Stimulated activated CD4-positive, alpha-beta T cell treated with anti-CD3 and anti-CD28 coated beads, Interleukin-1b, Interleukin-23, amount 100 ng/mL, for 4 hours (primary cell): ENCODE data around the gene ZSWIM3.

Experiments
- DNase-seq, 2 donors: peaks; one replicate each; pipeline ENCODE4 v3.0.0-alpha.2; 2020; ENCODE audit warnings: low read depth in 2 of 2

The ZSWIM3 gene

DNA sequence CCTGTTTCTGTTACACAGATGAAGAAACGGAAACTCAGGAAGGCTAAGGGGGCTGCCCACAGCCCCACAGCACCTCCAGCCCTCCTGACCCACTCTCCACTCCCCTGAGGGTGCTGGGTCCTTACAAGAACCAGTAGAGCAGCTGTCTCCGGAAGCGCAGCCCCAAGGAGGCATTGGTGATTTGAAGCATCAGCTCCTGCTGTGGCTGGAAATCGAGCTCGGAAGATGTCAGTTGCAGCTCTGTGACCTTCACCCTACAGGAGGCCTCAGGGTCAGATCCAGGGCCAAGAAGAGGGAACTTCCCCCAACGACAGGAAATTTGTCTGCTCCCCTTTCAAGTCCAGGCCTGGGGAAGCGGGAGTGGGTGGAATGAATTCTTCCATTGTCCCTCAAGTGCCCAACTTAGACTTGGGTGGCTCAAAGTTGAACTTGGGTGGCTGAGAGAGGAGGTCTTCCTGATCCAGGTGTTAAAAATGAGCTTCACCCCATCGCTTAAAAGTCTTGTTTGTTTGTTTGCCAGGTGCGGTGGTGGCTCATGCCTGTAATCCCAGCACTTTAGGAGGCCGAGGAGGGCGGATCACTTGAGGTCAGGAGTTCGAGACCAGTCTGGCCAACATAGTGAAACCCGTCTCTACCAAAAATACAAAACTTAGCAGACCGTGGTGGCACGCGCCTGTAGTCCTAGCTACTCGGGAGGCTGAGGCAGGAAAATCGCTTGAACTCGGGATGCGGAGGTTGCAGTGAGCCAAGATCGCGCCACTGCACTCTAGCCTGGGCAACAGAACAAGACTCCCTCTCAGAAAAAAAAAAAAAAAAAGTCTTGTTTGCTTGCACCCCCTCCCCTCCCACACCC is 52.6 kb downstream of the ZSWIM3 start:
- DNase-seq, result no peak

GRCh38 chr20:45910670-45911485 is 53.5 kb downstream of the ZSWIM3 start:
- DNase-seq, result peak; percentile 83 to 90

GRCh38 chr20:45911486-45912343 is 54.3 kb downstream of the ZSWIM3 start, which contains the start of gene PLTP:
PLTP (minus strand) TSS chr20:45912155; CDS start chr20:45911452, 703 bp downstream.
- DNase-seq, result peak in 1 of 2 donors; percentile 24

DNA sequence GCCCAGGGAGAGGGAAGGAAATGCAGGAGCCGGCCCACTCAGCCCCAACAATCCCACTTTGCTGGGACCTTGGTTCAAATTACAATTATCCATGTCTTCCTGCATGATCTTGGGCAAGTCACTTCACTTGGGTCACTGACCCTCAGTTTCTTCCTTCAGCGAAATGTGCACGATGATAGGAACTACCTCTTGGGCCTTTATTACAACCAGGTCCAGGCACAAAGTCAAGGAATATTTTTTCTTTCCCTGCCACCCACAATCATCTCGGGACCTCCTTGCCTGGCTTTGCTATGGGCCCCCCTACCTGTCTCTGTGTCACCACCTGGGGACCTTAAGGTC is 54.9 kb downstream of the ZSWIM3 start:
- DNase-seq, result no peak

DNA sequence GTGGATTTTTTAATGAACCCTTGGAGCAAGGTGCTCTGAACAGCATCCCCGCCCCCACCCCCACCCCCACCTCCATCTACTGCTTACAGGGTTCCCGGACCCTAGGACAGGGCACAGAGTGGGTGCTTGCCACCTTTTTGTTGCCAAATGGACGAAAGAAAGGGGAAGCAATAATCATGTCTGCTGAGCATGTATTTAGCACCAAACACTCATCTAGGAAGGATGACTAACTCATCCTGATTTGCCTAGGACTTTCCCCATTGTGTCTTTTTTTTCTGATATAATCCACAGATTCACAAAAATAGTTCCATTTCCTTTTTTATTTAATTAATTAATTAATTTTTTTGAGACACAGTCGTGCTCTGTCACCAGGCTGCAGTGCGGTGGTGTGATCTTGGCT is 55.7 kb downstream of the ZSWIM3 start:
- DNase-seq, result no peak

DNA sequence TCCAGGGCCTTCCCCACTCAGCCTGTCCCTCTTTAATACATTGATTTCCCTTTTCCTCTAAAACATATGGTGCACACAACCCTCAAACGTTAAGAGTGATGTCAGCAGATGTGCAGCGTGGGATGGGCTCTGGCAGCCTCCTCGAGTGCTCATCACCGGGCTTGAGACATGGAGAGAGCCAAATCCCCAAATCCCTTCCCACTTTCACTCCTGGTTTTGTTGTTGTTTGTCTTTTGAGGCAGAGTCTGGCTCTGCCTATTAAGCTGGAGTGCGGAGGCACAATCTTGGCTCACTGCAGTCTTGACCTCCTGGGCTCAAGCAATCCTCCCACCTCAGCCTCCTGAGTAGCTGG is 60.4 kb downstream of the ZSWIM3 start:
- no peak for DNase-seq

- no peak for DNase-seq
Measured at GRCh38 chr20:45918182-45918737, 60.8 kb downstream of the ZSWIM3 start.

DNA sequence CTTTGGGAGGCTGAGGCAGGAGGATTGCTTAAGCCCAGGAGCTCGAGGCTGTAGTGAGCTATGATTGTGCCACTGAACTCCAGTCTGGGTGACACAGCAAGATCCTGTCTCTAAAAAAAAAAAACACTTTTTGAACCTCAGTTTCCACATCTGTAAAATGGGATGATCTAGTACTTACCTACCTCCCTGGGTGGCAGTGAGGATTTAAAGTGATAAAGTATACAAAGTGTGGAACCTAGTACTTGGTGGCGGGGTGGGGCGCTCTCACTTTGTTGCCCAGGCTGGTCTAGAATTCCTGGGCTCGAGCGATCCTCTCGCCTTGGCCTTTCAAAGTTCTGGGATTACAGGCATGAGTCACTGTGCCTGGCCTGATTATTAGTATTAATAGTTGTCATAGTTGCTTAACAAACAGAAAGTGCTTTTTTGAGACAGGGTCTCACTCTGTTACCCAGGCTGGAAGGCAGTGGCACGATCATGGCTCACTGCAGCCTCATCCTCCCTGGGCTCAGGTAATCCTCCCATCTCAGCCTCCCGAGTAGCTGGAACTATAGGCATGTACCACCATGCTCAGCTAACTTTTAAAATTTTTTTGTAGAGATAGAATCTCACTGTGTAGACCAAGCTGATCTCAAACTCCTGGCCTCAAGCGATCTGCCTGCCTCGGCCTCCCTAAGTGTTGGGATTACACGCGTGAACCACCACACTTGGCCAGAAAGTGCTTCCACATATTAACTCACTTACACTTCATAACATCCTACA is 61.5 kb downstream of the ZSWIM3 start:
- DNase-seq, result no peak

- DNase-seq, result no peak
Measured at GRCh38 chr20:45919542-45920399, 62.4 kb downstream of the ZSWIM3 start.

- DNase-seq, result no peak
Measured at GRCh38 chr20:45920462-45921336, 63.3 kb downstream of the ZSWIM3 start.

GRCh38 chr20:45921337-45922189 is 64.1 kb downstream of the ZSWIM3 start:
- DNase-seq, result no peak

DNA sequence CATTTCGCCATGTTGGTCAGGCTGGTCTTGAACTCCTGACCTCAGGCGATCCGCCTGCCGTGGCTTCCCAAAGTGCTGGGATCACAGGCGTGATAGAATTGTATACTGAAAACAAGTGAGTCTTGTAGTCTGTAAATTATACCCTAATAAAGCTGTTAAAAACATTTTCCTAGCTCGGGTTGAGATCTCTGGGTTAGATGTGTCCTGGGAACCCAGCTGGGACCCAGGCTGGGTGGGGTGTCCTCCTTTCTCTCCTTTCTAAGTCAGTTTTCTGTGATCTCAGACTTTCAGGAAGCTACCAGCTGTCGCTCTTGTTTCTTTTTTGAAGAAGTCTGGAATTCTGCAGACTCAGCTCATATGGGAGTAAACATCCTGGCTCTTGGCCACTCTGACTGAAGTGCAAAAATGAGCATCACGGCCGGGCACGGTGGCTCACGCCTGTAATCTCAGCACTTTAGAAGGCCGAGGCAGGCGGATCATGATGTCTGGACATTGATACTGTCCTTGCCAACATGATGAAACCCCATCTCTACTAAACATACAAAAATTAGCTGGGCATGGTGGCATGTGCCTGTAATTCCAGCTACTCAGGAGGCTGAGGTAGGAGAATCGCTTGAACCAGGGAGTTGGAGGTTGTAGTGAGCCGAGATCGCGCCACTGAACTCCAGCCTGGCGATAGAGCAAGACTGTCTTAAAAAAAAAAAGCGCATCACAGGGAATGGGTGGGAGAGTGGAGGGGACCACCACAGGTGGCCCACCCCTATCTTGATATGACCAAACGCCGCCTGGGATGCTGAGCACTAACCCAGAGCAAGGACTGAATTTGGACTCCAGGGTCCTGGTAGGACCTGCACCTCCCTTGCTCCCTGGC is 67.2 kb downstream of the ZSWIM3 start:
- DNase-seq, result no peak

GRCh38 chr20:45925821-45926506 is 68.5 kb downstream of the ZSWIM3 start:
- no peak for DNase-seq

- no peak for DNase-seq
Measured at GRCh38 chr20:45926731-45927070, 69.3 kb downstream of the ZSWIM3 start.

DNA sequence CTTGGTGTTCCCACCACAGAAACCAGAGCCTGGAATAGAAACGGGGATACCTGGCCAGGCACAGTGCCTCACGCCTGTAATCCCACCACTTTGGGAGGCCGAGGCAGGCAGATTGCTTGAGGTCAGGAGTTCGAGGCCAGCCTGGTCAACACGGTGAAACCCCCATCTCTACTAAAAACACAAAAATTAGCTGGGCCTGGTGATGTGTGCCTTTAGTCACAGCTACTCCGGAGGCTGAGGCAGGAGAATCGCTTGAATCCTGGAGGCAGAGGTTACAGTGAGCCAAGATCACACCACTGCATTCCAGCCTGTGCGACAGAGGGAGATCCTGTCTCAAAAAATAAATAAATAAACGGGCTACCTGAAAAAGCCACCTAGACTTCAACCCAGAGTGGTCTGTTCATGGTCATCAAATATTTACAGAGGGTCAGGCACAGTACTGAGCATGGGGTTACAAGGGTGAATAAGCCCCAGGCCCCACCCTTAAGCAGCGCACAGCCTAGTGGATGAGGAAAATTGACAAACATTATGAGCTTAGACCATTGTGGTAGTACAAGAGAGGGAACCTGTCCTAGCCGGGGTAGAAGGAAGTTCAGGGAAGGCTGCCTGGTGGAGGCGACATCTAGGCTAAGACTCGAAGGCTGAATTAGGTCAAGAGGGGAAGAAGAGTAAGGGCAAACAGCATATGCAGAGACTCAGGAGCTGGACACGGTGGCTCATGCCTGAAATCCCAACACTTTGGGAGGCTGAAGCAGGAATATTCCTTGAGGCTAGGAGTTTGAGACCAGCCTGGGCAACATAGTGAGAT is 69.9 kb downstream of the ZSWIM3 start:
- no peak for DNase-seq
